Measurements from ENCODE around the gene TCL1A.
"Not testable (repeated sequence)": the region's sequence is repeated elsewhere in the genome, so short reads cannot be mapped to it uniquely, and the experiment has no call there.

TCL1A gene

GRCh38 chr14:95730126-95730525, 16.2 kb upstream of the TCL1A start:
- Histone ChIP-seq H3K9me3 (ENCODE audit: insufficient read depth, low read depth, low read length) (no peaks in the 10 kb centered on the region), H3K4me1 (ENCODE audit: insufficient read depth, low read length) (peaks cover 7% of the 10 kb centered on the region; the same call in 1 of the 2 replicates), H3K27me3 (ENCODE audit: insufficient read depth, low read length) (no peaks in the 10 kb centered on the region), H3K4me3 (ENCODE audit: low read length) (no peak overlapping the region), H3K27ac (ENCODE audit: low read length) (no peak overlapping the region), H3K9ac (ENCODE audit: low read depth, low read length) (no peak overlapping the region), H3K36me3 (ENCODE audit: insufficient read depth, low read depth, low read length) (no peaks in the 10 kb centered on the region)

- H3K27me3 ChIP-seq (ENCODE audit: insufficient read depth, low read length); H3K27ac ChIP-seq (ENCODE audit: low read length): not testable (repeated sequence)
These were observed 15.6 kb upstream of the TCL1A start for GRCh38 chr14:95729402-95730028.

DNA sequence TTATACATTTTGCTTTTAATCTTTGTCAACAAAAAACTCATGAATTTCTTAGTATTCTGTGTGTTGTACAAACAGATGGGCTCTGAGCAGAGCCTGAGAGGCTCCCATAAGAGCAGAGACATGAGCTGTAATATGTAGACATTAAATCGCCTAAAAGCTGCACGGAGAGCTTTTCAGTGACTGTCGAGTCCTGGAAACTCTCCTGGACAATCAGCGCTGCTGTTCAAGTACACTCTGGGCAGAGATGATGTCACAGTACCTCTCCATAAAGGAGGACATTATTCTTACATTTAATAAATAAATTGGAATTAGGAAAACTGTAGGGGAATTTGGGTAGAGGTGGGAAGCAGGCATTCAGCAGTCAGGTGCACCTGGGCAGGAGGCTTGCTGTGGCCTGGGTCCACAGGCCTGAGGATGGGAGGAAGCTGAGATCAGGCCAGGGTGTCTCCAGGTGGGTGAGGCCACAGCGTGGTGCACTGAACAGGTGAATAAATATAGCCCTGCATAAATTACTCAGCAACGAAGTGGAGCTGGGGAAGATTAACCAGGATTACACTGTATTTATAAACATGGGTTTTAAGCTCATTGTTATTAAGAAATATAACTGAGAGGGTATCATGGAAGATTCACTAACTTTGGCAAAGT, 13.3 kb upstream of the TCL1A start:
- Histone ChIP-seq H3K9me3 (ENCODE audit: insufficient read depth, low read depth, low read length) (no peaks in the 10 kb centered on the region), H3K9ac (ENCODE audit: low read depth, low read length) (no peak overlapping the region), H3K4me1 (ENCODE audit: insufficient read depth, low read length) (peaks cover 4% of the 10 kb centered on the region; the same call in 1 of the 2 replicates), H3K4me3 (ENCODE audit: low read length) (no peak overlapping the region), H3K27me3 (ENCODE audit: insufficient read depth, low read length) (no peaks in the 10 kb centered on the region), H3K27ac (ENCODE audit: low read length) (no peak overlapping the region), H3K36me3 (ENCODE audit: insufficient read depth, low read depth, low read length) (no peaks in the 10 kb centered on the region)

More at GRCh38 chr14:95729402-95730028, 15.6 kb upstream of the TCL1A start:
- not testable (repeated sequence) for H3K9ac ChIP-seq (ENCODE audit: low read depth, low read length); H3K4me1 ChIP-seq (ENCODE audit: insufficient read depth, low read length); H3K36me3 ChIP-seq (ENCODE audit: insufficient read depth, low read depth, low read length); H3K9me3 ChIP-seq (ENCODE audit: insufficient read depth, low read depth, low read length); H3K4me3 ChIP-seq (ENCODE audit: low read length)

GRCh38 chr14:95725685-95726336, 11.9 kb upstream of the TCL1A start:
- Histone ChIP-seq H3K4me3 (ENCODE audit: low read length) (no peak overlapping the region), H3K4me1 (ENCODE audit: insufficient read depth, low read length) (peaks cover 4% of the 10 kb centered on the region; the same call in 1 of the 2 replicates), H3K36me3 (ENCODE audit: insufficient read depth, low read depth, low read length) (no peaks in the 10 kb centered on the region), H3K27ac (ENCODE audit: low read length) (no peak overlapping the region), H3K9ac (ENCODE audit: low read depth, low read length) (no peak overlapping the region), H3K27me3 (ENCODE audit: insufficient read depth, low read length) (no peaks in the 10 kb centered on the region), H3K9me3 (ENCODE audit: insufficient read depth, low read depth, low read length) (no peaks in the 10 kb centered on the region)

GRCh38 chr14:95722525-95723190, 8.7 kb upstream of the TCL1A start:
- no peaks in the 10 kb centered on the region for H3K4me1 ChIP-seq (ENCODE audit: insufficient read depth, low read length)
- no peak overlapping the region for H3K27ac ChIP-seq (ENCODE audit: low read length)
- H3K9me3 ChIP-seq (ENCODE audit: insufficient read depth, low read depth, low read length) = no peaks in the 10 kb centered on the region
- H3K27me3 ChIP-seq (ENCODE audit: insufficient read depth, low read length) = no peaks in the 10 kb centered on the region
- H3K36me3 ChIP-seq (ENCODE audit: insufficient read depth, low read depth, low read length) = no peaks in the 10 kb centered on the region
- no peak overlapping the region for H3K4me3 ChIP-seq (ENCODE audit: low read length)
- no peak overlapping the region for H3K9ac ChIP-seq (ENCODE audit: low read depth, low read length)

GRCh38 chr14:95712398-95712797, 1.5 kb downstream of the TCL1A start:
- H3K9me3 ChIP-seq (ENCODE audit: insufficient read depth, low read depth, low read length) = no peaks in the 10 kb centered on the region
- no peak overlapping the region for H3K9ac ChIP-seq (ENCODE audit: low read depth, low read length)
- H3K27me3 ChIP-seq (ENCODE audit: insufficient read depth, low read length) = peaks cover 22% of the 10 kb centered on the region
- no peaks in the 10 kb centered on the region for H3K36me3 ChIP-seq (ENCODE audit: insufficient read depth, low read depth, low read length)
- H3K4me1 ChIP-seq (ENCODE audit: insufficient read depth, low read length) = peaks cover 6% of the 10 kb centered on the region; the same call in 1 of the 2 replicates
- H3K27ac ChIP-seq (ENCODE audit: low read length) = no peak overlapping the region
- no peak overlapping the region for H3K4me3 ChIP-seq (ENCODE audit: low read length)

- no peak overlapping the region for H3K9ac ChIP-seq (ENCODE audit: low read depth, low read length)
- no peak overlapping the region for H3K4me3 ChIP-seq (ENCODE audit: low read length)
- H3K27ac ChIP-seq (ENCODE audit: low read length) = no peak overlapping the region
- peaks cover 22% of the 10 kb centered on the region for H3K27me3 ChIP-seq (ENCODE audit: insufficient read depth, low read length)
- H3K9me3 ChIP-seq (ENCODE audit: insufficient read depth, low read depth, low read length) = no peaks in the 10 kb centered on the region
- peaks cover 8% of the 10 kb centered on the region; the same call in 1 of the 2 replicates for H3K4me1 ChIP-seq (ENCODE audit: insufficient read depth, low read length)
- H3K36me3 ChIP-seq (ENCODE audit: insufficient read depth, low read depth, low read length) = no peaks in the 10 kb centered on the region
These were observed 2.3 kb downstream of the TCL1A start for GRCh38 chr14:95711476-95712176.

GRCh38 chr14:95710106-95710505, 3.8 kb downstream of the TCL1A start:
- Histone ChIP-seq H3K36me3 (ENCODE audit: insufficient read depth, low read depth, low read length) (no peaks in the 10 kb centered on the region), H3K4me3 (ENCODE audit: low read length) (no peak overlapping the region), H3K9ac (ENCODE audit: low read depth, low read length) (no peak overlapping the region), H3K27me3 (ENCODE audit: insufficient read depth, low read length) (peaks cover 25% of the 10 kb centered on the region), H3K9me3 (ENCODE audit: insufficient read depth, low read depth, low read length) (no peaks in the 10 kb centered on the region), H3K4me1 (ENCODE audit: insufficient read depth, low read length) (peaks cover 8% of the 10 kb centered on the region; the same call in 1 of the 2 replicates), H3K27ac (ENCODE audit: low read length) (no peak overlapping the region)

DNA sequence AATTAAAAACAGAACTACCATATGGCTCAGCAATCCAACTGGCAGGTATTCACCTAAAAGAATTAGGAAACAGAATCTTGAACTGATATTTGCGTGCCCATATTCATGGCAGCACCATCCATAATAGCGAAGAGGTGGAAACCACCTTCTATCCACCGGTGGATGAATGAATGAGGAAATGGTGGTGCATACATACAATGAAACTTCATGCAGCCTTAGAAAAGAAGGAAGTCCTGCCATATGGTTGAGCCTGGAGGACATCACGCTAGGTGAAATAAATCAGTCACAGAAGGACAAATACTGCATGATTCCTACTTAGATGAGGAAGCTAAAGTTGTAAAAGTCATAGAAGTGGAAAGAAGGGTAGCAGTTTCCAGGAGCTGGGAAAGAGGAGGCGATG, 6.6 kb downstream of the TCL1A start:
- Histone ChIP-seq H3K36me3 (ENCODE audit: insufficient read depth, low read depth, low read length) (no peaks in the 10 kb centered on the region), H3K9me3 (ENCODE audit: insufficient read depth, low read depth, low read length) (no peaks in the 10 kb centered on the region), H3K9ac (ENCODE audit: low read depth, low read length) (no peak overlapping the region), H3K27ac (ENCODE audit: low read length) (no peak overlapping the region), H3K4me1 (ENCODE audit: insufficient read depth, low read length) (peaks cover 8% of the 10 kb centered on the region; the same call in 1 of the 2 replicates), H3K27me3 (ENCODE audit: insufficient read depth, low read length) (peaks cover 52% of the 10 kb centered on the region), H3K4me3 (ENCODE audit: low read length) (no peak overlapping the region)

GRCh38 chr14:95705518-95705917, 8.4 kb downstream of the TCL1A start:
- H3K9me3 ChIP-seq (ENCODE audit: insufficient read depth, low read depth, low read length) = no peaks in the 10 kb centered on the region
- no peak overlapping the region for H3K27ac ChIP-seq (ENCODE audit: low read length)
- no peak overlapping the region for H3K4me3 ChIP-seq (ENCODE audit: low read length)
- H3K4me1 ChIP-seq (ENCODE audit: insufficient read depth, low read length) = peaks cover 18% of the 10 kb centered on the region; the same call in 1 of the 2 replicates
- no peak overlapping the region for H3K9ac ChIP-seq (ENCODE audit: low read depth, low read length)
- peaks cover 60% of the 10 kb centered on the region for H3K27me3 ChIP-seq (ENCODE audit: insufficient read depth, low read length)
- H3K36me3 ChIP-seq (ENCODE audit: insufficient read depth, low read depth, low read length) = no peaks in the 10 kb centered on the region

GRCh38 chr14:95703805-95704204, 10.1 kb downstream of the TCL1A start:
- Histone ChIP-seq H3K9ac (ENCODE audit: low read depth, low read length) (no peak overlapping the region), H3K27me3 (ENCODE audit: insufficient read depth, low read length) (peaks cover 69% of the 10 kb centered on the region), H3K36me3 (ENCODE audit: insufficient read depth, low read depth, low read length) (no peaks in the 10 kb centered on the region), H3K4me3 (ENCODE audit: low read length) (no peak overlapping the region), H3K9me3 (ENCODE audit: insufficient read depth, low read depth, low read length) (no peaks in the 10 kb centered on the region), H3K27ac (ENCODE audit: low read length) (no peak overlapping the region), H3K4me1 (ENCODE audit: insufficient read depth, low read length) (peaks cover 31% of the 10 kb centered on the region; the same call in 1 of the 2 replicates)
